ENCODE data around the gene PNCK. TPM values are rescaled to one million over a fixed set of nuclear protein-coding genes. Genes with fewer than 3 reads are reported as not detected.
A peak's percentile ranks its signal among the peaks of the same experiment; 100 is the strongest.

Gene PNCK
- total and polyA plus RNA-seq, 2 of the 13 experiments (the other 11 are each of a cell fraction or from before 2014, with no cell fraction given): 33.1 TPM; not detected in 1

- CTCF ChIA-PET (ENCODE audit: low intra/inter-chr PET ratio, low total read pairs): no interaction called here
- no peaks in the 10 kb centered on the region for H3K9me3 ChIP-seq (ENCODE audit: low read length)
- TF ChIP-seq ZNF331 (CRISPR knock-in tag; IDR thresholded peaks at IDR 0.05): no peak
- TF ChIP-seq ZNF687 (CRISPR knock-in tag; IDR thresholded peaks at IDR 0.05): peak; percentile 57; the same call in 1 of the 2 replicates
- TF ChIP-seq SOX13 (IDR thresholded peaks at IDR 0.05): no peak
- TF ChIP-seq SOX13 (CRISPR knock-in tag; conservative IDR thresholded peaks at IDR 0.05 in 1 of 2, IDR thresholded peaks at IDR 0.05 in 1 of 2): no peak
- no peak for TF ChIP-seq TBX2 (CRISPR knock-in tag; IDR thresholded peaks at IDR 0.05; ENCODE audit: borderline replicate concordance)
- no peak for TF ChIP-seq POLR2AphosphoS5 (IDR thresholded peaks at IDR 0.05; ENCODE audit: low read depth, low read length)
- TF ChIP-seq ZSCAN5A (CRISPR knock-in tag; IDR thresholded peaks at IDR 0.05; ENCODE audit: borderline replicate concordance): no peak
These were observed 32.7 kb downstream of the PNCK start for GRCh38 chrX:153640736-153641575.

More at GRCh38 chrX:153640736-153641575, 32.7 kb downstream of the PNCK start:
- FAIRE-seq: no peak
- Histone ChIP-seq H3K4me3 (replicated peaks in 1 of 3; ENCODE audit: insufficient read depth in 1 of 3, low read depth in 2 of 3, low read length in 3 of 3) (peak overlapping the region in 1 of 3 experiments; percentile 87; a peak in 1 of 6 replicates), H4K20me1 (ENCODE audit: insufficient read depth, low read length) (no peaks in the 10 kb centered on the region), H3K36me3 (replicated peaks in 1 of 2; ENCODE audit: control insufficient read depth in 1 of 2, insufficient read depth in 2 of 2, low read length in 2 of 2) (no peaks in the 10 kb centered on the region), H3K79me2 (ENCODE audit: insufficient read depth, low read length) (peaks cover 29% of the 10 kb centered on the region), H3K4me1 (ENCODE audit: insufficient read depth, low read length) (peaks cover 67% of the 10 kb centered on the region), H3K4me2 (ENCODE audit: low read depth, low read length) (peak overlapping the region; percentile 53), H3K27me3 (ENCODE audit: control insufficient read depth in 1 of 2, insufficient read depth in 2 of 2, low read length in 2 of 2) (no peaks in the 10 kb centered on the region), H3K9ac (ENCODE audit: insufficient read depth, low read depth, low read length) (no peak overlapping the region), H3K27ac (ENCODE audit: extremely low read length, insufficient read depth, low read length) (peak overlapping the region; percentile 46), H2AFZ (ENCODE audit: low read length) (no peak overlapping the region)
- intact Hi-C loops (cut with micrococcal nuclease; ENCODE audit: unreplicated experiment): no loop called here
- in situ Hi-C loops (cut with HindIII; ENCODE audit: extremely low pct_ligation_motif_present, low pct_unique_long_range_greater_than_20kb): no loop called here
- no peak for DNase-seq (ENCODE audit: low spot score)
- ATAC-seq: no peak
- BruUV-seq (replicated peaks): no TSS peak
- POLR2A ChIA-PET: interaction anchor here (0.8 to 15.1 kb wide), 3 partner anchors 10 to 30 kb away, joined by 5 to 596 read pairs (median 10); no protein-coding TSS in a partner anchor
- WGBS (ENCODE audit: low lambda C conversion rate): no CpG with 5 or more reads among the region's 26 CpGs

Data from HepG2 (cell line).